ENCODE measurements around the gene OXT. TPM values are rescaled to one million over a fixed set of nuclear protein-coding genes. Genes with fewer than 3 reads are reported as not detected.
A peak's percentile ranks its signal among the peaks of the same experiment; 100 is the strongest.

Gene OXT
- total and polyA plus RNA-seq, 2 of the 13 experiments (the other 11 are each of a cell fraction or from before 2014, with no cell fraction given), result not detected

- TF ChIP-seq ZNF496 (CRISPR knock-in tag; IDR thresholded peaks at IDR 0.05; ENCODE audit: insufficient replicate concordance) (no peak), AKAP8 (CRISPR knock-in tag; IDR thresholded peaks at IDR 0.05) (0 out of 2 replicates have a peak, but pooled peaks have one; percentile 19), ZFYVE20 (CRISPR knock-in tag; IDR thresholded peaks at IDR 0.05; ENCODE audit: borderline replicate concordance, low read depth) (no peak), ARID3A (IDR thresholded peaks at IDR 0.05; ENCODE audit: low read depth, low read length) (no peak), POGK (CRISPR knock-in tag; conservative IDR thresholded peaks at IDR 0.05) (no peak), TBX2 (CRISPR knock-in tag; IDR thresholded peaks at IDR 0.05; ENCODE audit: borderline replicate concordance) (peak; percentile 41; the same call in 1 of the 2 replicates), ZNF800 (CRISPR knock-in tag; IDR thresholded peaks at IDR 0.05) (peak; percentile 17), ATF6 (CRISPR knock-in tag; conservative IDR thresholded peaks at IDR 0.05) (no peak), NR1H2 (CRISPR knock-in tag; IDR thresholded peaks at IDR 0.05; ENCODE audit: borderline replicate concordance, low read depth) (no peak), SRSF4 (IDR thresholded peaks at IDR 0.05; ENCODE audit: low read depth, low read length, poor library complexity, severe bottlenecking) (no peak), ETS1 (CRISPR knock-in tag; IDR thresholded peaks at IDR 0.05) (no peak), ZBTB21 (CRISPR knock-in tag; IDR thresholded peaks at IDR 0.05) (no peak), HOMEZ (CRISPR knock-in tag; IDR thresholded peaks at IDR 0.05; ENCODE audit: low read depth) (no peak), ZSCAN21 (CRISPR knock-in tag; IDR thresholded peaks at IDR 0.05; ENCODE audit: borderline replicate concordance) (peak; percentile 55; the same call in 1 of the 2 replicates), ZNF773 (CRISPR knock-in tag; IDR thresholded peaks at IDR 0.05; ENCODE audit: borderline replicate concordance) (no peak), WIZ (CRISPR knock-in tag; IDR thresholded peaks at IDR 0.05) (peak; percentile 22; the same call in 1 of the 2 replicates)
Measured at GRCh38 chr20:3082955-3083952, 11.8 kb downstream of the OXT start (continued).
